GM19193 (cell line): Measurements from ENCODE around the gene CAPN14.

ENCODE experiments used
- POLR2A ChIP-seq: IDR thresholded peaks from 4 replicates; pipeline ENCODE4 v1.6.1; 2011; ENCODE audit not compliant: insufficient read depth, insufficient read length; ENCODE audit errors: extremely low read depth

The CAPN14 gene

GRCh38 chr2:31236433-31237205 lies 19.3 kb upstream of the CAPN14 start:
- TF ChIP-seq POLR2A: no peak

GRCh38 chr2:31235504-31235902 lies 18.2 kb upstream of the CAPN14 start:
- TF ChIP-seq POLR2A: no peak

GRCh38 chr2:31234683-31235503 lies 17.6 kb upstream of the CAPN14 start:
- TF ChIP-seq POLR2A: no peak

- peak; percentile 32 for TF ChIP-seq POLR2A
Measured at GRCh38 chr2:31233741-31234682, 16.7 kb upstream of the CAPN14 start, which contains the start of gene EHD3. EHD3 (plus strand) TSS chr2:31234152; CDS start chr2:31234622, 470 bp downstream.

- TF ChIP-seq POLR2A: no peak
Measured at GRCh38 chr2:31233231-31233630, 15.9 kb upstream of the CAPN14 start.

- TF ChIP-seq POLR2A: no peak
Measured at GRCh38 chr2:31232586-31232985, 15.3 kb upstream of the CAPN14 start.

GRCh38 chr2:31231571-31232302 lies 14.4 kb upstream of the CAPN14 start:
- TF ChIP-seq POLR2A: no peak

GRCh38 chr2:31230751-31231150 lies 13.4 kb upstream of the CAPN14 start:
- no peak for TF ChIP-seq POLR2A

GRCh38 chr2:31228717-31229116 lies 11.4 kb upstream of the CAPN14 start:
- no peak for TF ChIP-seq POLR2A

GRCh38 chr2:31227711-31228125 lies 10.4 kb upstream of the CAPN14 start:
- TF ChIP-seq POLR2A: no peak

- TF ChIP-seq POLR2A: no peak
Measured at GRCh38 chr2:31227110-31227509, 9.8 kb upstream of the CAPN14 start.

- TF ChIP-seq POLR2A: no peak
Measured at GRCh38 chr2:31226266-31226665, 9.0 kb upstream of the CAPN14 start.

GRCh38 chr2:31223749-31224148 lies 6.4 kb upstream of the CAPN14 start:
- no peak for TF ChIP-seq POLR2A

- no peak for TF ChIP-seq POLR2A
Measured at GRCh38 chr2:31223026-31223425, 5.7 kb upstream of the CAPN14 start.
